BJ (cell line): Measurements from ENCODE around the gene TMEM219. TPM values are rescaled to one million over a fixed set of nuclear protein-coding genes. Genes with fewer than 3 reads are reported as not detected.

ENCODE experiments used
- CTCF ChIA-PET: fragments of 350-600 bp; formaldehyde crosslinking; extraction: SDS; loops from one replicate; lab custom pipeline; 2021; ENCODE audit warnings: antibody characterized with exemption, inconsistent platforms; lab: Yijun Ruan, JAX
- POLR2A ChIA-PET: fragments of 300-600 bp; sonication (Branson Sonifier 250); formaldehyde crosslinking; extraction: SDS; loops from one replicate; lab custom pipeline; 2021; ENCODE audit warnings: antibody characterized with exemption; lab: Charles Lee
- DNase-seq: peaks from one replicate; pipeline ENCODE4 v3.0.0-alpha.2; 2011; ENCODE audit warnings: low read depth
- H3K27me3 ChIP-seq: 2 replicates; pipeline ENCODE4 v1.6.0; 2011; ENCODE audit warnings: low read length; ENCODE audit not compliant: control insufficient read depth, insufficient read depth
- H3K36me3 ChIP-seq: 2 replicates; pipeline ENCODE4 v1.5.1; 2011; ENCODE audit warnings: low read length; ENCODE audit not compliant: control insufficient read depth, insufficient read depth
- H3K4me3 ChIP-seq: 2 replicates; pipeline ENCODE4 v1.5.1; 2011; ENCODE audit warnings: low read depth, mild to moderate bottlenecking, control low read depth, low read length
- CTCF ChIP-seq: IDR thresholded peaks from 2 replicates; pipeline ENCODE4 v1.5.1; 2011; ENCODE audit warnings: low read depth, mild to moderate bottlenecking, control low read depth, inconsistent platforms, low read length, moderate library complexity; ENCODE audit not compliant: insufficient read depth
- polyA plus RNA-seq: library from polyadenylated mRNA; depleted of rRNA; stranded (reverse); fragments of >200 nt; gene quantifications from 2 replicates; pipeline ENCODE4 v1.2.3, GENCODE V29; 2011

Gene TMEM219
- polyA plus RNA-seq, 1 experiment, result 146 TPM

GRCh38 chr16:29940656-29941055, 21.2 kb upstream of the TMEM219 start:
- CTCF ChIA-PET, result interaction anchor here (0.9 to 1.0 kb wide), 2 partner anchors 11 to 92 kb away, joined by 3 read pairs; no protein-coding TSS in a partner anchor

GRCh38 chr16:29943846-29944799, 17.8 kb upstream of the TMEM219 start:
- Histone ChIP-seq H3K4me3 (no peak overlapping the region), H3K36me3 (no peaks in the 10 kb centered on the region), H3K27me3 (no peaks in the 10 kb centered on the region)
- ChIA-PET CTCF (interaction anchor here (0.6 to 3.1 kb wide), 7 partner anchors 10 to 154 kb away, joined by 3 to 13 read pairs (median 3); partner anchors contain the start of genes HIRIP3, KCTD13, KIF22 and TMEM219), POLR2A (interaction anchor here (0.6 to 1.3 kb wide), 3 partner anchors 13 to 366 kb away, joined by 3 to 10 read pairs (median 9); partner anchors contain the start of gene KCTD13)
- peak; percentile 58 for TF ChIP-seq CTCF
- DNase-seq, result peak; percentile 99

More at GRCh38 chr16:29940656-29941055, 21.2 kb upstream of the TMEM219 start:
- no peak for TF ChIP-seq CTCF
- POLR2A ChIA-PET, result no interaction called here
- Histone ChIP-seq H3K36me3 (no peaks in the 10 kb centered on the region), H3K27me3 (no peaks in the 10 kb centered on the region), H3K4me3 (no peak overlapping the region)
- no peak for DNase-seq

GRCh38 chr16:29947897-29948296, 14.0 kb upstream of the TMEM219 start:
- POLR2A ChIA-PET, result no interaction called here
- CTCF ChIA-PET, result interaction anchor here (0.9 kb wide), 1 partner anchor 10 kb away, joined by 3 read pairs; no protein-coding TSS in a partner anchor
- H3K4me3 ChIP-seq, result no peak overlapping the region
- TF ChIP-seq CTCF, result no peak
- DNase-seq, result no peak
- H3K27me3 ChIP-seq, result no peaks in the 10 kb centered on the region
- no peaks in the 10 kb centered on the region for H3K36me3 ChIP-seq

GRCh38 chr16:29950806-29951461, 10.9 kb upstream of the TMEM219 start:
- ChIA-PET POLR2A (interaction anchor here (0.9 kb wide), 1 partner anchor 11 kb away, joined by 3 read pairs; the partner anchor contains the start of gene TMEM219), CTCF (interaction anchor here (0.6 to 1.7 kb wide), 3 partner anchors 10 to 12 kb away, joined by 3 to 8 read pairs (median 3); partner anchors contain the start of gene TMEM219)
- Histone ChIP-seq H3K4me3 (no peak overlapping the region), H3K27me3 (no peaks in the 10 kb centered on the region), H3K36me3 (no peaks in the 10 kb centered on the region)
- no peak for TF ChIP-seq CTCF
- DNase-seq, result no peak
